Activated CD8-positive, alpha-beta memory T cell treated with anti-CD3 and anti-CD28 coated beads, Interleukin-2, amount 10 ng/mL, durations not matched to agents 7 days and 5 days (primary cell): ENCODE measurements around the gene DAB1. TPM values are rescaled to one million over a fixed set of nuclear protein-coding genes. Genes with fewer than 3 reads are reported as not detected.

ENCODE experiments used
- ATAC-seq: fragments of 150-1000 bp; cut with Tn5 transposase; one replicate; pipeline ENCODE4 v1.10.0; 2021; ENCODE audit warnings: moderate library complexity
- CTCF ChIA-PET: fragments of 350-600 bp; sonication (Branson Sonifier 250); formaldehyde crosslinking; loops from one replicate; lab custom pipeline; 2021; ENCODE audit warnings: antibody characterized with exemption; lab: Charles Lee
- DNase-seq: peaks from one replicate; pipeline ENCODE4 v3.0.0-alpha.2; 2020
- H3K27ac Mint-ChIP-seq: one replicate; pipeline ENCODE4 v1.8.0; 2021; ENCODE audit warnings: mild to moderate bottlenecking, mixed read lengths
- H3K27me3 Mint-ChIP-seq: one replicate; pipeline ENCODE4 v1.8.0; 2021; ENCODE audit warnings: mixed read lengths
- H3K36me3 Mint-ChIP-seq: one replicate; pipeline ENCODE4 v1.8.0; 2021; ENCODE audit warnings: mild to moderate bottlenecking, mixed read lengths
- H3K4me1 Mint-ChIP-seq: one replicate; pipeline ENCODE4 v1.8.0; 2021; ENCODE audit warnings: mixed read lengths
- H3K4me3 Mint-ChIP-seq: one replicate; pipeline ENCODE4 v1.8.0; 2021; ENCODE audit warnings: mild to moderate bottlenecking, moderate library complexity, mixed read lengths
- H3K9me3 Mint-ChIP-seq: one replicate; pipeline ENCODE4 v1.8.0; 2022; ENCODE audit warnings: low read depth, mixed read lengths
- total RNA-seq, 2 experiments: library from RNA; stranded (reverse); gene quantifications; one replicate each; pipeline ENCODE4 v1.2.3, GENCODE V29; 2021

The DAB1 gene
- total RNA-seq, 2 experiments from 2014 or later, result 0.15 TPM; not detected in 1

DNA sequence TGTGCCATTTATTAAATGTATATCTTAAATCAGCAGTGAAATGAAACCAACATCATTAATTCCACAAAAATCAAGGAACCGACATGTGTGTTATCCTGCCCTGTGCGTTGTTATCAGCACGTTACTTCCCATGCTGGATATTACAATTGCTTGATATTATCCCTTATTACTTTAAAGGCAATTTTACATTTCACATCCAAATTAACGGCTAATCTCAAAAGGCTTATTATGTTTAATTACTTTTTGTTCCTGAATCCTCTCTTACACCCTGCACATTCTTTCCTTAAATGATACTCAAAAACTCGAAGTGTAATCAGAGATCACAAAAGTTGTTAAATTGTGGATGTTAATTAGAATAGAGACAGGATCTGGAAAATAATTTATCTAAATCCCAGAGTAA lies 167.9 kb downstream of the DAB1 start:
- no peak for DNase-seq
- ATAC-seq, result no peak
- CTCF ChIA-PET, result no interaction called here

DNA sequence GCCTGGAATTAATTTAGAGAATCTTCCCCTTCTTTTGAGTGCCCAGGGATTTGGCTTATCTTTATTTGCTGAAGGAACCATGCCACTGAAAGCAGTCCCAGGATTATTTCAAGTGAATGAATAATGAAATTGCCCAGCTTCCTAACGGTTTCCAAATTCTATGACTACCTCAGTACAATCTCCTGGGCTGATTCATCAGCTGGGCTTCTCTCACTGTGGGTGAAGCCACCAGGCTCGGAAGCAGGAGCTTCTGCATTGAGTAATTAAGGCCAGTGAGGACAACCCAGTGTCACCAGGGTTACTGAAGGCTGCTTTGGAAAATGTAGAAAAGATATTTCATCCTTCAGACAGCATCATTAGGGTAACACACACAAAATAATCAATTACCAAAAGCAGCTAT lies 169.8 kb downstream of the DAB1 start:
- no peaks in the 10 kb centered on the region for H3K4me1 Mint-ChIP-seq
- no peaks in the 10 kb centered on the region for H3K36me3 Mint-ChIP-seq
- CTCF ChIA-PET, result no interaction called here
- no peaks in the 10 kb centered on the region for H3K27me3 Mint-ChIP-seq
- H3K4me3 Mint-ChIP-seq, result no peak overlapping the region
- H3K27ac Mint-ChIP-seq, result no peak overlapping the region
- ATAC-seq (no peak), DNase-seq (no peak)
- no peaks in the 10 kb centered on the region for H3K9me3 Mint-ChIP-seq

More for the DNA sequence above, 167.9 kb downstream of the DAB1 start:
- no peaks in the 10 kb centered on the region for H3K4me1 Mint-ChIP-seq
- no peak overlapping the region for H3K27ac Mint-ChIP-seq
- H3K9me3 Mint-ChIP-seq, result no peaks in the 10 kb centered on the region
- no peaks in the 10 kb centered on the region for H3K27me3 Mint-ChIP-seq
- H3K36me3 Mint-ChIP-seq, result no peaks in the 10 kb centered on the region
- H3K4me3 Mint-ChIP-seq, result no peak overlapping the region

- Mint-ChIP-seq H3K4me3 (no peak overlapping the region), H3K27me3 (no peaks in the 10 kb centered on the region), H3K36me3 (no peaks in the 10 kb centered on the region), H3K9me3 (no peaks in the 10 kb centered on the region), H3K4me1 (no peaks in the 10 kb centered on the region), H3K27ac (no peak overlapping the region)
- DNase-seq (no peak), ATAC-seq (no peak)
- CTCF ChIA-PET, result no interaction called here
These were observed 171.1 kb downstream of the DAB1 start for GRCh38 chr1:57252597-57253294.

DNA sequence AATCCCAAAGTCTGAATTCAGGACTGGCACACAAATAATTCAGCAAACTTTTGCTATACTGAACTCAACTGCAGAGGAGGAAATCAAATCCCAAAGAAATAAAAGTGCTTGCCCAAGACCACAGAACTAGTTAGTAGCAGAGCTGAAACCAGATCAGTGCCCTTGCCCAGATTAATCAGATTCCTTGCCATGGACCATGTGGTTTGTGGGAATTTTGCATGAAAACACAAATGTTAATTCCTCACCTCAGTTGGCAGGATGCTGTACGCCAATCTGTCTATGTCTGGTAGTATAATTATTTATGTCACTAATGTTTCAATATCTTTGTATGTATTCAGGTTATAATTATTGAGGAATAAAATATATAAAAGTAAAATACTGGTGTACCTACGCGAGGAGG lies 173.8 kb downstream of the DAB1 start:
- DNase-seq (no peak), ATAC-seq (no peak)
- CTCF ChIA-PET, result no interaction called here
- H3K27me3 Mint-ChIP-seq, result no peaks in the 10 kb centered on the region
- no peaks in the 10 kb centered on the region for H3K9me3 Mint-ChIP-seq
- H3K4me3 Mint-ChIP-seq, result no peak overlapping the region
- no peaks in the 10 kb centered on the region for H3K36me3 Mint-ChIP-seq
- no peak overlapping the region for H3K27ac Mint-ChIP-seq
- no peaks in the 10 kb centered on the region for H3K4me1 Mint-ChIP-seq

- Mint-ChIP-seq H3K4me1 (no peaks in the 10 kb centered on the region), H3K36me3 (no peaks in the 10 kb centered on the region), H3K27ac (no peak overlapping the region), H3K27me3 (no peaks in the 10 kb centered on the region), H3K9me3 (peaks cover 3% of the 10 kb centered on the region), H3K4me3 (no peak overlapping the region)
- ATAC-seq (no peak), DNase-seq (no peak)
- CTCF ChIA-PET, result no interaction called here
These were observed 174.3 kb downstream of the DAB1 start for GRCh38 chr1:57249511-57249910.

- CTCF ChIA-PET, result no interaction called here
- H3K27ac Mint-ChIP-seq, result no peak overlapping the region
These were observed 175.0 kb downstream of the DAB1 start for GRCh38 chr1:57248830-57249229.

DNA sequence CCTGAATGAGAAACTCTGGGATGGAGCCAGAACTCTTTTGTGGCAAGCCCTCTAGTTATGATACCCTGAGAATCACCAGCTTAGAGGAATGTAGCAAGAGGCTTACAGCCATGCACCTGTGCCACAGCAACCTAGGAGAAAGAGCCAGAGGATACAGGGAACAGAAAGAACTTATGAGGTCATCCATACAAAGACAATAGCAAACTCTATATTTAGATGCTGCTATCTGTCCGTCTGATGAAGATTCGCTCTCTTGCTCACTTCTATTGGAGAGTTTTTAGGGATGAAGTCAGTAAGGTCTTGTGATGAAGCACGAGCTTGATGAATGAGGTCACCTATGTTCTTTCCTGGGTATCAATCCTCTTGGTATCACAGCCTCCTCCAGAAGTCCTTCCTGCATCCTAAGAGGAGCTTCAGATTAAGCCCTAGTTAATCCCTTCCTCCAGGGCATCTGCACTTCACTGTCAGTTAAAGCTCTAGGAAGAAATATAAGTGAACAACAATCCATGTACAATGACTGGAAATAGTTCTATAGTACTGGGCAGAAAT lies 185.6 kb downstream of the DAB1 start:
- H3K27me3 Mint-ChIP-seq, result no peaks in the 10 kb centered on the region
- ATAC-seq (no peak), DNase-seq (no peak)
- no peaks in the 10 kb centered on the region for H3K9me3 Mint-ChIP-seq
- H3K36me3 Mint-ChIP-seq, result no peaks in the 10 kb centered on the region
- CTCF ChIA-PET, result no interaction called here
- H3K4me1 Mint-ChIP-seq, result no peaks in the 10 kb centered on the region
- no peak overlapping the region for H3K27ac Mint-ChIP-seq
- no peak overlapping the region for H3K4me3 Mint-ChIP-seq

More at GRCh38 chr1:57248830-57249229, 175.0 kb downstream of the DAB1 start:
- DNase-seq (no peak), ATAC-seq (no peak)
- Mint-ChIP-seq H3K27me3 (no peaks in the 10 kb centered on the region), H3K36me3 (no peaks in the 10 kb centered on the region), H3K4me1 (no peaks in the 10 kb centered on the region), H3K9me3 (peaks cover 3% of the 10 kb centered on the region), H3K4me3 (no peak overlapping the region)

- no peaks in the 10 kb centered on the region for H3K9me3 Mint-ChIP-seq
- no peaks in the 10 kb centered on the region for H3K36me3 Mint-ChIP-seq
- H3K4me3 Mint-ChIP-seq, result no peak overlapping the region
- DNase-seq (no peak), ATAC-seq (no peak)
- H3K4me1 Mint-ChIP-seq, result no peaks in the 10 kb centered on the region
- CTCF ChIA-PET, result no interaction called here
- no peaks in the 10 kb centered on the region for H3K27me3 Mint-ChIP-seq
- H3K27ac Mint-ChIP-seq, result no peak overlapping the region
These were observed 187.9 kb downstream of the DAB1 start for GRCh38 chr1:57235730-57236510.

DNA sequence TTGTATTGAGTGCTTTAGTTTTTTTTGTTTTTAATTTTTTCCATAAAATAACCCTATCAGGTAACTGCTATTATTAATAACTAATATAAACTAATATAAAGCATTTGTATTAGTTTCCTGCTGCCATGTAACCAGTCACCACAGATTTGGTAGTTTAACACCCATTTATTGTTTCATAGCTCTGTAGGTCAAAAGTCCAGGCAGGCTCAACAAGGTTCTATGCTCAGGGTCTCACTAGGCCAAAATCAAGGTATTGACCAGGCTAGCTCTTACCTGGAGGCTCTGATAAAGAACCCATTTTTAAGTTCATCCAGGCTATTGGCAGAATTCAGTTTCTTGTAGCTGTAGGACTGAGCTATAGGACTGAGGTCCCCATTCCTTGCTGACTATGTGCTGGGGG lies 189.4 kb downstream of the DAB1 start:
- Mint-ChIP-seq H3K27ac (no peak overlapping the region), H3K27me3 (no peaks in the 10 kb centered on the region), H3K36me3 (no peaks in the 10 kb centered on the region), H3K4me3 (no peak overlapping the region), H3K4me1 (no peaks in the 10 kb centered on the region), H3K9me3 (no peaks in the 10 kb centered on the region)
- CTCF ChIA-PET, result no interaction called here
- DNase-seq (no peak), ATAC-seq (no peak)

DNA sequence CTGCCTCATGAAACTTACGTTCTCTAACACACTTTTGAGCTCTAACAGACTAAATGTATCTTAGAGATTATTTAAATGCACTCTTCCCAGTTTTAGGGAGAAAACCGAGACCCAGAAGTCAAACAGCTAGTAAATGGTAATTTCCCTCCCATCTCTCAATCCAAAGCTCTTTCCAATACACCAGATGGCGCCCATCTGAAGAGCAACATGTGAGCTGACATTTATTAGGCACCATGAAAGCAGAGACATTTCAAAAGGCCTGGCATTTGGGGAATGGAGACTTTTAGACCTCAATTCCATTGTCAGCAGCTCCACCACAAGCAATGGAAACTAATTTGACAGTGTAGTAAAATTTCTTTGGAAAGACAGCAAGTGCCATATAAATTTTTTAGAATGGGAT lies 191.4 kb downstream of the DAB1 start:
- no peaks in the 10 kb centered on the region for H3K9me3 Mint-ChIP-seq
- no peaks in the 10 kb centered on the region for H3K4me1 Mint-ChIP-seq
- H3K36me3 Mint-ChIP-seq, result no peaks in the 10 kb centered on the region
- no peaks in the 10 kb centered on the region for H3K27me3 Mint-ChIP-seq
- CTCF ChIA-PET, result interaction anchor here (1.1 kb wide), 1 partner anchor 8 kb away, joined by 4 read pairs; no protein-coding TSS in a partner anchor
- DNase-seq (no peak), ATAC-seq (no peak)
- no peak overlapping the region for H3K4me3 Mint-ChIP-seq
- H3K27ac Mint-ChIP-seq, result no peak overlapping the region

DNA sequence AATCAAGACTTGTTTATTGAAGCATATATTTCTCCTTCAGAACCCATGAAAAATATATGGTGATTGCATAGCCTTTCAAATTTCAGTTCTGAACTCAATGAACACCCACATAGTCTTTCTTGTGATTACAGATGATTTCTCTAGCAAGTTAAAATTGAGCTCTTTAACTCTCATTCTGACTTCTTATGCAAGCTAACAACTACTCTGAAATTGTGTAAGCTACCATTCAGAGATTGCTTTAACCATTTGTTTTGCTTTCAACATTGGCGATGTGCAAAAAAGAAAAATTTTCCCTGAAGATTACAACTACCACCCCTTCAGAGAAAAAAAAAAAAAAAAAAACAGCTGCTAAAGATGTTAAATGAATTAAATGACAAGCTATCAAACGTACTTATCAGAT lies 193.9 kb downstream of the DAB1 start:
- Mint-ChIP-seq H3K4me3 (no peak overlapping the region), H3K27me3 (no peaks in the 10 kb centered on the region), H3K27ac (no peak overlapping the region), H3K9me3 (no peaks in the 10 kb centered on the region), H3K36me3 (no peaks in the 10 kb centered on the region), H3K4me1 (no peaks in the 10 kb centered on the region)
- CTCF ChIA-PET, result no interaction called here
- no peak for DNase-seq
- ATAC-seq, result no peak

GRCh38 chr1:57229076-57229475 lies 194.8 kb downstream of the DAB1 start:
- no peak for ATAC-seq
- no peaks in the 10 kb centered on the region for H3K27me3 Mint-ChIP-seq
- no peaks in the 10 kb centered on the region for H3K36me3 Mint-ChIP-seq
- H3K9me3 Mint-ChIP-seq, result no peaks in the 10 kb centered on the region
- CTCF ChIA-PET, result no interaction called here
- no peaks in the 10 kb centered on the region for H3K4me1 Mint-ChIP-seq
- H3K4me3 Mint-ChIP-seq, result no peak overlapping the region
- no peak for DNase-seq
- H3K27ac Mint-ChIP-seq, result no peak overlapping the region

DNA sequence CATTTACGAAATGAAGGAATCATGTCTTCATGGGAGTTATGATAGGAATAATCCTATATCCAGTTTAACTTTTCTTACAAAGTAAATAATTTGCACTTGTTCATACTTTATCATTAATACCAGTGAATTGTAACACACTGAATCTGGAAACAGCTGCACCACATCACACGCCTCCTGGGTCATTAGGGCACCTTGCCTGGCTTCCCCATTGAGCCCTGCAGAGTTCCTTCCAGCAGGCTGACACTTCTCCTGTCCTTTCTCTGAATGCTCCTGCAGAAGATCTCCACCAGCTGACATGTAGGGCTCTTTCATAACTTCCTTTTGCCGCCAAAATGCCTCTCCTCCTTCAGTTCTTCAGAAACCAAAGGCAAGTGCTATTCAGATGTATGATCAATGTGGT lies 201.1 kb downstream of the DAB1 start:
- Mint-ChIP-seq H3K9me3 (no peaks in the 10 kb centered on the region), H3K4me1 (no peaks in the 10 kb centered on the region), H3K36me3 (no peaks in the 10 kb centered on the region), H3K27ac (no peak overlapping the region), H3K4me3 (no peak overlapping the region), H3K27me3 (no peaks in the 10 kb centered on the region)
- no peak for ATAC-seq
- no peak for DNase-seq
- CTCF ChIA-PET, result no interaction called here

DNA sequence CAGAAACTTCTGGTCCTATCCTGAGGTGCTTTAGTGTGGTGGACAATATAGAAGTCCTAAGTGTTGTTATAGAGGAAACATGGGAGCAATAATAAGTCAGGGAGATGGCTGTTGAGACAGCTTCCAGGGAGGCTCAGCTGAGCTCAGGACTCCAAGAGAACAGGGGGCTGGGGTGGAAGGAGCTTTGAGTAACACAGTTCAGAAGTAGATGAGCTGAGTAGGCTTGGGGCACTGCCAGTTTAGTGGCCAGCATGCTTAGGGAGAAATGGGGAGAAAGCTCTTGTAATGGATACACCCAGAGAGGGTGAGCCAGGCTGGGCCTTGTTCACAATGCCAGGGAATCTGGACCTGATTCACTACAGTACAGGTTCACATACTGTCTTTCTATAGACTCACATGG lies 201.6 kb downstream of the DAB1 start:
- Mint-ChIP-seq H3K4me3 (no peak overlapping the region), H3K27ac (no peak overlapping the region), H3K9me3 (no peaks in the 10 kb centered on the region), H3K36me3 (no peaks in the 10 kb centered on the region), H3K27me3 (no peaks in the 10 kb centered on the region), H3K4me1 (no peaks in the 10 kb centered on the region)
- ATAC-seq (no peak), DNase-seq (no peak)
- CTCF ChIA-PET, result no interaction called here
